ENCODE results near the gene HSPA1B. TPM values are rescaled to one million over a fixed set of nuclear protein-coding genes. Genes with fewer than 3 reads are reported as not detected.
A peak's percentile ranks its signal among the peaks of the same experiment; 100 is the strongest.

HSPA1B gene
- total RNA-seq, 1 donor from 2014 or later = 132 TPM

DNA sequence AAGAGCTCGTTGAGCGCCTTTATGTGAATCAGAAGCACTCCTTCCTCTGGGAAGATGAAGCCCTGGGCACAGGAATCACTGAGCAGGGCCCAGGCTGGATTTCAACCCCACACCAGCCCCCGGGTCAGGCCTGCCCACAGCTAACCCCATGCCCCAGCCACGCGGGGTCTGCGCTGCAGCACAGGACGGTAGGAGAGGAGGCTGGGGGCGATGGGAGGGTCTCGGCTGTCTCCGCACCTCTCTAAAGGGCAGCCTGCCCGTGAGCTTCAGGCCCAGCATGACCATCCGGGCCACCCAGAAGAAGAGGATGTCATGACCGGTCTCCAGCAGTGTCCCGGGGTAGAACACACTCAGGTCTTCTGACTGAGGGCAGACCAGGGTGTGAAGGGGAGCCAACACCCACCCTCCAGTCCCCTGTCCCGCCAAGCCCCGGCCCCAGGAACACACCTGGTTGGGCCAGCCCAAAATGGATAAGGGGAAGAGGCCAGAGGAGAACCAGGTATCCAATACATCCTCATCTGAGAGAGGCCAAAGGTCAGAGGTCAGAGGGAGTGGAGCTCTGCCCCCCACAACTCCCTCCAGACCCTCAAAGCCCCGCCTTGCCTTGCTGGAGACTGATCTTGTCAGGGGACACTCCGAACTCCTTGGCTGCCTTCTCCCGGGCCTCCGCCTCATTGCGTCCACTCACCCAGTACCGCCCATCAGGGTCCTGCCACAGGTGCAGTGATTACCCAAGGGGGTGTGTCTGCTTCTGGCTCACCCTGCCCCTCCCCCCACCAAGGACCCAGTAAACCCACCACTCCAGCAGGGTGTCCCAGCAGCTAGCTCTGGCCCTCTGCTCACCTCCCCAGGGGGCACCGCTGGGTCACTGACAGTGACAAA is 46.1 kb upstream of the HSPA1B start:
- TF ChIP-seq, protein P1, sequence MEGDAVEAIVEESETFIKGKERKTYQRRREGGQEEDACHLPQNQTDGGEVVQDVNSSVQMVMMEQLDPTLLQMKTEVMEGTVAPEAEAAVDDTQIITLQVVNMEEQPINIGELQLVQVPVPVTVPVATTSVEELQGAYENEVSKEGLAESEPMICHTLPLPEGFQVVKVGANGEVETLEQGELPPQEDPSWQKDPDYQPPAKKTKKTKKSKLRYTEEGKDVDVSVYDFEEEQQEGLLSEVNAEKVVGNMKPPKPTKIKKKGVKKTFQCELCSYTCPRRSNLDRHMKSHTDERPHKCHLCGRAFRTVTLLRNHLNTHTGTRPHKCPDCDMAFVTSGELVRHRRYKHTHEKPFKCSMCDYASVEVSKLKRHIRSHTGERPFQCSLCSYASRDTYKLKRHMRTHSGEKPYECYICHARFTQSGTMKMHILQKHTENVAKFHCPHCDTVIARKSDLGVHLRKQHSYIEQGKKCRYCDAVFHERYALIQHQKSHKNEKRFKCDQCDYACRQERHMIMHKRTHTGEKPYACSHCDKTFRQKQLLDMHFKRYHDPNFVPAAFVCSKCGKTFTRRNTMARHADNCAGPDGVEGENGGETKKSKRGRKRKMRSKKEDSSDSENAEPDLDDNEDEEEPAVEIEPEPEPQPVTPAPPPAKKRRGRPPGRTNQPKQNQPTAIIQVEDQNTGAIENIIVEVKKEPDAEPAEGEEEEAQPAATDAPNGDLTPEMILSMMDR (conservative IDR thresholded peaks at IDR 0.05) = no peak
- no peak for DNase-seq (ENCODE audit: extremely low spot score, unreplicated experiment)
- Mint-ChIP-seq H3K4me3 (no peak overlapping the region), H3K4me1 (ENCODE audit: unreplicated experiment) (peaks cover 3% of the 10 kb centered on the region), H3K9me3 (no peaks in the 10 kb centered on the region), H3K27ac (peak overlapping the region; percentile 8), H3K27me3 (no peaks in the 10 kb centered on the region), H3K36me3 (peaks cover 4% of the 10 kb centered on the region)

DNA sequence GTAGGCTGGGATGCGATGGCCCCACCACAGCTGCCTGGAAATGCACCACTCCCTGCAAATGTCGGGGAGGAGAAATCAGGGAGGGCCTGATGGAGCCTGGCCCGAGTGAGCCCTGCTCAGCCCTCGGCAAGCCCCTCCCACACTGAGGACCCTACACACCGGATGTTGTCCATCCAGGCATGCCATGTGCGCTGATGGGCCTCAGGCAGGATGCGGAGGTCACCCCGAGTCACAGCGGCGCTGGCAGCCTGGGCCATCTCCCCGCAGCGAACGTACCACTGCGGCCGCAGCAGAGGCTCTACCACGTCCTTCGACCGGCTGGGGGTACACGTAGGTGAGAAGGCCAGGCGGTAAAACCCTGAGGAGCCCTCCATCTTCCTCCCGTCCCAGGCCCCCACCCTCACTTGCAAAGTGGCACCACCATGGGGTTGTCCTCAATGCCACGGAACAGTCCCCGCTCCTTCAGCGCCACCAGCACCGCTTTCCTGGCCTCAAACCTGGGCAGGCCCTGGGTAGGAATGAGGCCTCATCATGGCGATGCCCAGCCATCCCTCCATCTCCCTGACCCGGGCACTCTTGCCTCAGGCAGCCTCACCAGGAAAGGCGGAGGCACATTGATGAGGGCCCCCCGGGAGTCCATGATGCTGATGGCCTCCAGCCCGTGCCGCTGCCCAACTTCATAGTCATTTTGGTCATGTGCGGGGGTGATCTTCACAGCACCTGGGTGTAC is 45.2 kb upstream of the HSPA1B start:
- TF ChIP-seq, protein P1 (conservative IDR thresholded peaks at IDR 0.05) = no peak
- Mint-ChIP-seq H3K36me3 (peaks cover 4% of the 10 kb centered on the region), H3K4me3 (no peak overlapping the region)

DNA sequence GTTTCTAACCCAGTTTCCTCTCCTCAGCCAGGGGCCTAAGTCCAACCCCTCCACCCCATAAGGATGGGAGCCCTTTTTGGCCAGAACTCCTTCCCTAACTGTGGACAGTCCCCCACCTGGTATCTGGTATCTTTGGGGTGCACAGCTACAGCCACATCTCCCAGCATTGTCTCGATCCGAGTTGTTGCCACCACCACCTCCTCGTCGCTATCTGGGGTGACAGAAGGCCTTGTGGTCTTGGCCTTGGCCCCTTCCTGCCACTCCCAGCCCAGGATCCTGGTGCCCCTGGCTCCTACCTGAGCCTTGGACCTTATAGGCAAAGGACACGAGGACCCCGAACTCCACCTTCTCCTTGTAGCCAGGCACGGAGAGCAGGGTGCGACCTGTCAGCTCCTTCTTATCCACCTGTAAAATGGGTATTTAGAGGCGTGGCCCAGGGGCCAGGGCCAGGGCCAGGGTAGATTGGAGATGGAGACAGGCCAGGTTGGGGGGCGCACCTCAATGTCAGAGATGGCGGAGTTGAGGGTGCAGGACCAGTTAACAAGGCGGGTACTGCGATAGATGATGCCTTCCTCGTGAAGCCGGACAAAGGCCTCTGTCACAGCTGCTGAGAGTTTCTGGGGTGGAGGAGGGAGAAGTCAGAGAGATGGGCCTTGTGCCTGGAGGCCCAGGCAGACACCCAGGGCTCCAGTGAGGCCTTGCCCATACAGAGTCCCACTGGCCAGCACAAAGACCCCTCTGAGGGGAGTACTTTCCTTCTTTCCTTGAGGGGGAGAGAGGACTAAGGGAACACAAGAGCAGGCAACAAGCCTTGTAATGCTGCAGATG is 43.2 kb upstream of the HSPA1B start:
- H3K36me3 Mint-ChIP-seq = peaks cover 4% of the 10 kb centered on the region
- DNase-seq (ENCODE audit: extremely low spot score, unreplicated experiment) = no peak
- H3K9me3 Mint-ChIP-seq = no peaks in the 10 kb centered on the region
- H3K4me1 Mint-ChIP-seq (ENCODE audit: unreplicated experiment) = no peaks in the 10 kb centered on the region
- TF ChIP-seq, protein P1 (conservative IDR thresholded peaks at IDR 0.05) = no peak
- no peaks in the 10 kb centered on the region for H3K27me3 Mint-ChIP-seq
- no peak overlapping the region for H3K4me3 Mint-ChIP-seq
- peak overlapping the region; percentile 46 for H3K27ac Mint-ChIP-seq

More for the DNA sequence above, 45.2 kb upstream of the HSPA1B start:
- Mint-ChIP-seq H3K27me3 (no peaks in the 10 kb centered on the region), H3K4me1 (ENCODE audit: unreplicated experiment) (no peaks in the 10 kb centered on the region), H3K9me3 (no peaks in the 10 kb centered on the region), H3K27ac (no peak overlapping the region)
- no peak for DNase-seq (ENCODE audit: extremely low spot score, unreplicated experiment)

DNA sequence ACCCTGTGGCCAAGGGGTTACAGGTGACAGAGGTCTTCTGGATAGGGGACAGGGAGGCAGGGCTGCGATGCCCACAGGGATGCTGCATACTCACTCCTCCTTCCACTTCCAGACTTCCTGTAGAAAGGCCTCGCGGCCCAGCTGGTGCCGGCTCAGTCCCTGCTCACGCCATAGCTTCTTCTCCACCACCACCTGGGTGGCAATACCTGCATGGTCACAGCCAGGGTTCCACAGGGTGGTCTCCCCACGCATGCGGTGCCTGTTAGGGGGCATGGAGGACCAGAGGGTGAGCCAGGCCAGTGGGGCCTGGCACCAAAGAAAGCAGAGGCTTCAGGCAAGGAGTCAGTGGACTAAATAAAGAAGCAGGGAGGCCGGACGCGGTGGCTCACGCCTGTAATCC is 42.1 kb upstream of the HSPA1B start:
- Mint-ChIP-seq H3K9me3 (no peaks in the 10 kb centered on the region), H3K36me3 (peaks cover 4% of the 10 kb centered on the region), H3K4me3 (no peak overlapping the region), H3K4me1 (ENCODE audit: unreplicated experiment) (no peaks in the 10 kb centered on the region), H3K27me3 (no peaks in the 10 kb centered on the region), H3K27ac (no peak overlapping the region)
- TF ChIP-seq, protein P1 (conservative IDR thresholded peaks at IDR 0.05) = no peak
- no peak for DNase-seq (ENCODE audit: extremely low spot score, unreplicated experiment)

DNA sequence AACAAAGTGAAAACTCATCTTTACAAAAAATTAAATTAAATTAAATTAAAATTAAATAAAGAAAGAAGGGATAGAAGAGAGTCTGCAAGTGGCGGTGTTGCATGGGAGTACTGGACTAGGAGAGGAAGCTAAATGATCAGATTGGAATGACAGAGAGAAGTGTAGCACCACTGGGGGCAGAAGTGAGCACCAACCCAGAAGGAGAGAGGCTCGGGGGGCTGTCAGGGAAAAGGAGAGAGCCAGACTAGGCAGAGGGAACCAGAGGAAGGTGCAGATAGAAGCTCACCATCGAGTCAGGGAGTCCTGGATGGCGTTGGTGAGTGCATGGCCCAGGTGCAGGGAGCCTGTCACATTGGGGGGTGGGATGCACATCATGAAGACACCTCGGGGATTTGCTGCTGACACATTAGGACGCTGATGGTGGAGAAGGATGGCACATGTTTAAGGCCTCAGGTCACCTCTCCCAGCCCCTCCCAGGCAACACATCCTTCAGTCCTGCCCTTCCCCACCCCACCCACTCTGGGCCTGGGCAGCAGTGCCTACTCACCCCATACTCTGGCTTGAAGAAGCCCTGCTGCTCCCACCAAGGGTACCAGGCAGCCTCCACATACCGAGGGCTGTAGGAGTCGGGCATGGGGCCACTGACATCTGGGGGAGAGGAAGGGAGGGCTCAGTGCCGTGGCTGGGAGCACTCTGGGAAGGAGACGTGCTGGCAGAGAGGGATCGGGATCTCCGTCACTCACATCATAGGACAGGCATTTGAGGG is 36.0 kb upstream of the HSPA1B start:
- H3K27me3 Mint-ChIP-seq = no peaks in the 10 kb centered on the region
- no peaks in the 10 kb centered on the region for H3K9me3 Mint-ChIP-seq
- peak overlapping the region; percentile 74 for H3K4me3 Mint-ChIP-seq
- peaks cover 15% of the 10 kb centered on the region for H3K4me1 Mint-ChIP-seq (ENCODE audit: unreplicated experiment)
- DNase-seq (ENCODE audit: extremely low spot score, unreplicated experiment) = no peak
- peak overlapping the region; percentile 27 for H3K27ac Mint-ChIP-seq
- peaks cover 8% of the 10 kb centered on the region for H3K36me3 Mint-ChIP-seq
- TF ChIP-seq, protein P1 (conservative IDR thresholded peaks at IDR 0.05) = peak; percentile 78

All from type B pancreatic cell (in vitro differentiated cells).